ENCODE results near the gene ZW10.

DNA sequence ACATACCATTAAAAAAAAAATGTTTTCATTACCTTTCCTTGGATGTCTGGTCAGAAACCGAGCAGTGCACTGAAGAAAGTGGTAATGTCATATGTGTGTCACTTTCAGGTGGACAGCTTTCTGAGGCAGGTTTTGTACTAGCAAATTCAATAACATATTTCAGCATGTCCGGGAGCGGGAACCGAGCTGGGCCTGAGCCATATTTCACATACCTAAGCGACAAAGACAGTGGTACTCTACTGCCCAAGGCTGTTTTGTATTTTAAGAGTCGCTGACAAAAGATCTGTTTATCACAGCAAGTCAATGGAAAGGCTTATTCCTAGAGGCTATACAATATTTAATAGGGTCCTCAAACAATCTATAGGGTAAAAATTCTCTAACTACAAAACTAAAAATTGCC, 44.1 kb upstream of the ZW10 start:
- TF ChIP-seq, protein P1, sequence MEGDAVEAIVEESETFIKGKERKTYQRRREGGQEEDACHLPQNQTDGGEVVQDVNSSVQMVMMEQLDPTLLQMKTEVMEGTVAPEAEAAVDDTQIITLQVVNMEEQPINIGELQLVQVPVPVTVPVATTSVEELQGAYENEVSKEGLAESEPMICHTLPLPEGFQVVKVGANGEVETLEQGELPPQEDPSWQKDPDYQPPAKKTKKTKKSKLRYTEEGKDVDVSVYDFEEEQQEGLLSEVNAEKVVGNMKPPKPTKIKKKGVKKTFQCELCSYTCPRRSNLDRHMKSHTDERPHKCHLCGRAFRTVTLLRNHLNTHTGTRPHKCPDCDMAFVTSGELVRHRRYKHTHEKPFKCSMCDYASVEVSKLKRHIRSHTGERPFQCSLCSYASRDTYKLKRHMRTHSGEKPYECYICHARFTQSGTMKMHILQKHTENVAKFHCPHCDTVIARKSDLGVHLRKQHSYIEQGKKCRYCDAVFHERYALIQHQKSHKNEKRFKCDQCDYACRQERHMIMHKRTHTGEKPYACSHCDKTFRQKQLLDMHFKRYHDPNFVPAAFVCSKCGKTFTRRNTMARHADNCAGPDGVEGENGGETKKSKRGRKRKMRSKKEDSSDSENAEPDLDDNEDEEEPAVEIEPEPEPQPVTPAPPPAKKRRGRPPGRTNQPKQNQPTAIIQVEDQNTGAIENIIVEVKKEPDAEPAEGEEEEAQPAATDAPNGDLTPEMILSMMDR (IDR thresholded peaks at IDR 0.05; ENCODE audit: insufficient read depth, low read length, poor library complexity, severe bottlenecking), result no peak
- TF ChIP-seq EZH2phosphoT487 (conservative IDR thresholded peaks at IDR 0.05; ENCODE audit: low read length), result no peak
